ENCODE data around the gene MIA3. TPM values are rescaled to one million over a fixed set of nuclear protein-coding genes. Genes with fewer than 3 reads are reported as not detected.

The MIA3 gene
- total and polyA plus RNA-seq, 9 of the 15 experiments (the other 6 are each of a cell fraction or from before 2014, with no cell fraction given) = 21.6 to 89.4 (median 40.8) TPM

- 0 out of 2 replicates have a peak, but pooled peaks have one; percentile 10 for TF ChIP-seq MYC (IDR thresholded peaks at IDR 0.05; ENCODE audit: low read depth, low read length)
- TF ChIP-seq MYC (CRISPR knock-in tag; IDR thresholded peaks at IDR 0.05; ENCODE audit: borderline replicate concordance, low read depth) = no peak
- TF ChIP-seq ZNF354B (CRISPR knock-in tag; IDR thresholded peaks at IDR 0.05) = no peak
- TF ChIP-seq NCOR1 (IDR thresholded peaks at IDR 0.05) = no peak
- no peak for TF ChIP-seq CSDE1 (IDR thresholded peaks at IDR 0.05)
- TF ChIP-seq PRMT5 (CRISPR knock-in tag; IDR thresholded peaks at IDR 0.05) = no peak
- no peak for TF ChIP-seq HMG20A (CRISPR knock-in tag; conservative IDR thresholded peaks at IDR 0.05)
- no peak for TF ChIP-seq ETV1 (tag; conservative IDR thresholded peaks at IDR 0.05; ENCODE audit: low read depth)
- no peak for TF ChIP-seq FOXJ3 (CRISPR knock-in tag; IDR thresholded peaks at IDR 0.05)
- TF ChIP-seq RHOXF2B (CRISPR knock-in tag; conservative IDR thresholded peaks at IDR 0.05) = no peak
- TF ChIP-seq HDAC2 (IDR thresholded peaks at IDR 0.05) = no peak
- TF ChIP-seq C11orf30 (IDR thresholded peaks at IDR 0.05; ENCODE audit: low read depth) = no peak
- peak; percentile 84 for TF ChIP-seq CREB3L1 (IDR thresholded peaks at IDR 0.05; ENCODE audit: borderline replicate concordance, low read depth)
- TF ChIP-seq SIN3A (IDR thresholded peaks at IDR 0.05; ENCODE audit: borderline replicate concordance in 2 of 2, control insufficient read depth in 1 of 2, low read depth in 2 of 2, low read length in 2 of 2) = peak in 1 of 2 experiments; percentile 8; a peak in 1 of 4 replicates
- no peak for TF ChIP-seq E2F3 (CRISPR knock-in tag; IDR thresholded peaks at IDR 0.05)
- no peak for TF ChIP-seq U2AF1 (optimal IDR thresholded peaks at IDR 0.05; ENCODE audit: low read depth, low read length)
- peak; percentile 22 for TF ChIP-seq CCNT2 (IDR thresholded peaks at IDR 0.05; ENCODE audit: borderline replicate concordance, extremely low read depth, insufficient read length, low read depth, low read length)
- no peak for TF ChIP-seq RERE (CRISPR knock-in tag; IDR thresholded peaks at IDR 0.05; ENCODE audit: borderline replicate concordance)
- no peak for TF ChIP-seq TCFL5 (CRISPR knock-in tag; conservative IDR thresholded peaks at IDR 0.05)
- no peak for TF ChIP-seq SNIP1 (IDR thresholded peaks at IDR 0.05; ENCODE audit: low read depth)
- peak; percentile 51 to 65 for TF ChIP-seq NRF1 (conservative IDR thresholded peaks at IDR 0.05 in 1 of 2, IDR thresholded peaks at IDR 0.05 in 1 of 2)
- TF ChIP-seq ZEB2 (IDR thresholded peaks at IDR 0.05) = no peak
- TF ChIP-seq SRSF3 (IDR thresholded peaks at IDR 0.05; ENCODE audit: insufficient read depth, low read length) = no peak
- no peak for TF ChIP-seq ZNF12 (CRISPR knock-in tag; IDR thresholded peaks at IDR 0.05)
- TF ChIP-seq FOXA1 (IDR thresholded peaks at IDR 0.05; ENCODE audit: borderline replicate concordance) = no peak
Observed at GRCh38 chr1:222617367-222617951, 438 bp upstream of the MIA3 start (continued).
